Raji (cell line): ENCODE data around the gene ATP6V1C2.

Experiments
- POLR2A ChIP-seq: IDR thresholded peaks from 2 replicates; pipeline ENCODE4 v1.6.1; 2011; ENCODE audit warnings: low read depth, low read length, control low read depth; ENCODE audit not compliant: insufficient read depth

ATP6V1C2 gene

GRCh38 chr2:10772868-10773215 is 51.4 kb downstream of the ATP6V1C2 start:
- TF ChIP-seq POLR2A, result no peak

GRCh38 chr2:10773821-10774341 is 52.5 kb downstream of the ATP6V1C2 start:
- TF ChIP-seq POLR2A, result no peak

GRCh38 chr2:10774394-10774793 is 53.0 kb downstream of the ATP6V1C2 start:
- no peak for TF ChIP-seq POLR2A

- TF ChIP-seq POLR2A, result no peak
Observed at GRCh38 chr2:10775021-10775780, 53.8 kb downstream of the ATP6V1C2 start.

- no peak for TF ChIP-seq POLR2A
Observed at GRCh38 chr2:10775831-10776230, 54.4 kb downstream of the ATP6V1C2 start.

- no peak for TF ChIP-seq POLR2A
Observed at GRCh38 chr2:10776231-10776977, 55.0 kb downstream of the ATP6V1C2 start.

GRCh38 chr2:10777111-10777841 is 55.8 kb downstream of the ATP6V1C2 start:
- no peak for TF ChIP-seq POLR2A

GRCh38 chr2:10777842-10778723 is 56.7 kb downstream of the ATP6V1C2 start:
- TF ChIP-seq POLR2A, result no peak

GRCh38 chr2:10778724-10779115 is 57.3 kb downstream of the ATP6V1C2 start:
- TF ChIP-seq POLR2A, result no peak

- TF ChIP-seq POLR2A, result no peak
Observed at GRCh38 chr2:10779776-10780490, 58.5 kb downstream of the ATP6V1C2 start.

GRCh38 chr2:10780491-10780820 is 59.0 kb downstream of the ATP6V1C2 start:
- TF ChIP-seq POLR2A, result no peak

- TF ChIP-seq POLR2A, result no peak
Observed at GRCh38 chr2:10781746-10782145, 60.3 kb downstream of the ATP6V1C2 start.

- no peak for TF ChIP-seq POLR2A
Observed at GRCh38 chr2:10783421-10783820, 62.0 kb downstream of the ATP6V1C2 start.

GRCh38 chr2:10784719-10785118 is 63.3 kb downstream of the ATP6V1C2 start:
- TF ChIP-seq POLR2A, result no peak
